OCI-LY1 (cell line): ENCODE measurements around the gene RGS2.

ENCODE experiments used
- H2AFZ ChIP-seq: fragments of 200-600 bp; sonication (generic), shearing (Covaris generic); 2 replicates; pipeline ENCODE4 v1.6.0; 2014; ENCODE audit warnings: antibody characterized with exemption, mild to moderate bottlenecking, low read length
- H3F3A ChIP-seq: fragments of 200-600 bp; sonication (generic), shearing (Covaris generic); 2 replicates; pipeline ENCODE4 v1.6.0; 2014; ENCODE audit warnings: mild to moderate bottlenecking, antibody characterized with exemption, low read length, moderate library complexity; ENCODE audit not compliant: insufficient read depth
- H3K27ac ChIP-seq: fragments of 200-600 bp; sonication (generic); 2 replicates; pipeline ENCODE4 v1.5.1; 2014; ENCODE audit warnings: low read length, mixed run types, mild to moderate bottlenecking, low read depth; ENCODE audit not compliant: poor library complexity, severe bottlenecking
- H3K27me3 ChIP-seq: fragments of 200-600 bp; sonication (generic); 2 replicates; pipeline ENCODE4 v1.6.0; 2014; ENCODE audit warnings: antibody characterized with exemption, mild to moderate bottlenecking, low read length, moderate library complexity; ENCODE audit not compliant: insufficient read depth
- H3K36me3 ChIP-seq: fragments of 200-600 bp; sonication (generic); 2 replicates; pipeline ENCODE4 v1.6.1; 2014; ENCODE audit warnings: mild to moderate bottlenecking, antibody characterized with exemption, low read length, moderate library complexity, mixed read lengths; ENCODE audit not compliant: insufficient read depth
- H3K4me1 ChIP-seq: fragments of 200-600 bp; sonication (generic); 2 replicates; pipeline ENCODE4 v1.5.1; 2014; ENCODE audit warnings: mild to moderate bottlenecking, low read length, moderate library complexity; ENCODE audit not compliant: insufficient read depth, severe bottlenecking
- H3K4me2 ChIP-seq: fragments of 200-600 bp; sonication (generic), shearing (Covaris generic); 2 replicates; pipeline ENCODE4 v1.6.1; 2014; ENCODE audit warnings: low read length
- H3K4me3 ChIP-seq: fragments of 200-600 bp; sonication (generic); 2 replicates; pipeline ENCODE4 v1.5.1; 2014; ENCODE audit warnings: low read length, low read depth, mild to moderate bottlenecking, mixed read lengths; ENCODE audit not compliant: poor library complexity, severe bottlenecking
- H3K79me2 ChIP-seq: fragments of 200-600 bp; shearing (Covaris generic); 2 replicates; pipeline ENCODE4 v1.6.1; 2016; ENCODE audit warnings: mixed run types, low read length, mixed read lengths; ENCODE audit not compliant: insufficient read depth
- H3K9ac ChIP-seq: fragments of 200-600 bp; sonication (generic), shearing (Covaris generic); 2 replicates; pipeline ENCODE4 v1.6.1; 2014; ENCODE audit warnings: mild to moderate bottlenecking, low read length, mixed read lengths
- H3K9me2 ChIP-seq: fragments of 200-600 bp; sonication (generic), shearing (Covaris generic); 2 replicates; pipeline ENCODE4 v1.6.1; 2014; ENCODE audit warnings: low read depth, mild to moderate bottlenecking, low read length, mixed read lengths
- H3K9me3 ChIP-seq: fragments of 200-600 bp; shearing (Covaris generic); 2 replicates; pipeline ENCODE4 v1.6.1; 2014; ENCODE audit warnings: low read length, mixed read lengths
- H4K20me1 ChIP-seq: fragments of 200-600 bp; sonication (generic), shearing (Covaris generic); 2 replicates; pipeline ENCODE4 v1.6.0; 2016; ENCODE audit warnings: mild to moderate bottlenecking, low read length; ENCODE audit not compliant: insufficient read depth
- CTCF ChIP-seq: fragments of 200-600 bp; sonication (generic), shearing (Covaris generic); IDR thresholded peaks from 2 replicates; pipeline ENCODE4 v1.5.1; 2017; ENCODE audit warnings: mild to moderate bottlenecking, antibody characterized with exemption, low read length, moderate library complexity, mixed read lengths
- EZH2 ChIP-seq: fragments of 200-600 bp; sonication (generic), shearing (Covaris generic); IDR thresholded peaks from 2 replicates; pipeline ENCODE4 v1.8.0; 2017; ENCODE audit warnings: borderline replicate concordance, mixed run types, mild to moderate bottlenecking, antibody characterized with exemption, low read length, moderate library complexity, mixed read lengths

Gene RGS2

GRCh38 chr1:192805832-192806323 is 3.0 kb upstream of the RGS2 start:
- Histone ChIP-seq H3K27ac (no peak overlapping the region), H4K20me1 (no peaks in the 10 kb centered on the region), H3K36me3 (peaks cover 7% of the 10 kb centered on the region; the same call in 1 of the 2 replicates), H3F3A (peaks cover 6% of the 10 kb centered on the region), H3K4me1 (peaks cover 42% of the 10 kb centered on the region), H3K9me3 (no peaks in the 10 kb centered on the region), H3K4me2 (no peak overlapping the region), H3K9ac (no peak overlapping the region), H3K4me3 (no peak overlapping the region), H3K79me2 (peaks cover 5% of the 10 kb centered on the region; the same call in 1 of the 2 replicates), H3K9me2 (no peaks in the 10 kb centered on the region), H3K27me3 (no peaks in the 10 kb centered on the region), H2AFZ (no peak overlapping the region)
- TF ChIP-seq EZH2 (no peak), CTCF (peak; percentile 68)

GRCh38 chr1:192807211-192808162 is 1.4 kb upstream of the RGS2 start:
- H3K79me2 ChIP-seq: peaks cover 5% of the 10 kb centered on the region; the same call in 1 of the 2 replicates
- H3K9me3 ChIP-seq: no peaks in the 10 kb centered on the region
- peak overlapping the region; percentile 93 for H3K4me2 ChIP-seq
- peaks cover 45% of the 10 kb centered on the region for H3K4me1 ChIP-seq
- H2AFZ ChIP-seq: peak overlapping the region; percentile 77
- H3K9ac ChIP-seq: peak overlapping the region; percentile 69
- H4K20me1 ChIP-seq: no peaks in the 10 kb centered on the region
- H3F3A ChIP-seq: peaks cover 6% of the 10 kb centered on the region
- no peaks in the 10 kb centered on the region for H3K9me2 ChIP-seq
- H3K36me3 ChIP-seq: peaks cover 17% of the 10 kb centered on the region; the same call in 1 of the 2 replicates
- no peaks in the 10 kb centered on the region for H3K27me3 ChIP-seq
- no peak for TF ChIP-seq EZH2
- peak; percentile 45 for TF ChIP-seq CTCF
- peak overlapping the region; percentile 73 for H3K4me3 ChIP-seq
- H3K27ac ChIP-seq: peak overlapping the region; percentile 88

- Histone ChIP-seq H3K27ac (peak overlapping the region; percentile 88), H3F3A (peaks cover 6% of the 10 kb centered on the region), H3K4me1 (peaks cover 45% of the 10 kb centered on the region), H3K9me2 (no peaks in the 10 kb centered on the region), H3K27me3 (no peaks in the 10 kb centered on the region), H3K4me3 (peak overlapping the region; percentile 73), H3K79me2 (peaks cover 5% of the 10 kb centered on the region; the same call in 1 of the 2 replicates), H3K9me3 (no peaks in the 10 kb centered on the region), H3K36me3 (peaks cover 17% of the 10 kb centered on the region; the same call in 1 of the 2 replicates), H3K9ac (peak overlapping the region; percentile 69), H3K4me2 (peak overlapping the region; percentile 93), H2AFZ (peak overlapping the region; percentile 77), H4K20me1 (no peaks in the 10 kb centered on the region)
- no peak for TF ChIP-seq EZH2
- no peak for TF ChIP-seq CTCF
These were observed 699 bp upstream of the RGS2 start for GRCh38 chr1:192808163-192808517.
